ENCODE measurements around the gene CAPZA1. TPM values are rescaled to one million over a fixed set of nuclear protein-coding genes. Genes with fewer than 3 reads are reported as not detected.

Gene CAPZA1
- polyA plus RNA-seq, 1 of the 3 experiments (the other 2 are of a cell fraction) = 50.8 TPM

GRCh38 chr1:112603541-112603940 lies 16.1 kb upstream of the CAPZA1 start:
- ChIA-PET CTCF (interaction anchor here (2.5 kb wide), 1 partner anchor 11 kb away, joined by 7 read pairs; no protein-coding TSS in a partner anchor), POLR2A (no interaction called here)
- Histone ChIP-seq H3K27me3 (ENCODE audit: insufficient read depth) (no peaks in the 10 kb centered on the region), H3K9me2 (no peaks in the 10 kb centered on the region), H3K4me1 (ENCODE audit: control insufficient read depth in 1 of 2, insufficient read depth in 2 of 2, low read depth in 1 of 2, low read length in 1 of 2) (no peaks in the 10 kb centered on the region), H3K9me3 (no peaks in the 10 kb centered on the region), H3K9ac (no peak overlapping the region), H3K36me3 (replicated peaks in 1 of 2; ENCODE audit: control insufficient read depth in 1 of 2, insufficient read depth in 2 of 2, low read length in 1 of 2) (peaks cover 41 to 64% of the 10 kb centered on the region in 2 experiments), H4K20me1 (ENCODE audit: insufficient read depth) (no peaks in the 10 kb centered on the region), H3K79me2 (ENCODE audit: insufficient read depth) (no peaks in the 10 kb centered on the region), H2AFZ (ENCODE audit: low read depth) (no peak overlapping the region), H3K27ac (ENCODE audit: low read depth in 2 of 2, low read length in 1 of 2) (no peak overlapping the region), H3K4me3 (ENCODE audit: low read depth in 2 of 2, low read length in 1 of 2) (no peak overlapping the region), H3K4me2 (no peak overlapping the region), H3F3A (replicated peaks; ENCODE audit: insufficient read depth) (no peaks in the 10 kb centered on the region)
- 100% methylated on average over 1 of the region's 1 CpG for WGBS (ENCODE audit: low lambda C conversion rate)
- DNase-seq = no peak
- TF ChIP-seq USF1 (IDR thresholded peaks at IDR 0.05; ENCODE audit: borderline replicate concordance, low read depth) (no peak), IRF3 (IDR thresholded peaks at IDR 0.05; ENCODE audit: low read depth, low read length) (no peak), GABPA (IDR thresholded peaks at IDR 0.05; ENCODE audit: low read depth) (no peak), GATA2 (CRISPR knock-in tag; IDR thresholded peaks at IDR 0.05) (no peak), SIN3A (IDR thresholded peaks at IDR 0.05; ENCODE audit: borderline replicate concordance, low read depth, low read length) (no peak)

GRCh38 chr1:112605633-112606327 lies 13.9 kb upstream of the CAPZA1 start:
- Histone ChIP-seq H3K36me3 (replicated peaks in 1 of 2; ENCODE audit: control insufficient read depth in 1 of 2, insufficient read depth in 2 of 2, low read length in 1 of 2) (peaks cover 46 to 71% of the 10 kb centered on the region in 2 experiments), H3K27me3 (ENCODE audit: insufficient read depth) (no peaks in the 10 kb centered on the region), H3K4me3 (ENCODE audit: low read depth in 2 of 2, low read length in 1 of 2) (no peak overlapping the region), H4K20me1 (ENCODE audit: insufficient read depth) (no peaks in the 10 kb centered on the region), H3F3A (replicated peaks; ENCODE audit: insufficient read depth) (no peaks in the 10 kb centered on the region), H3K9me2 (no peaks in the 10 kb centered on the region), H3K4me1 (ENCODE audit: control insufficient read depth in 1 of 2, insufficient read depth in 2 of 2, low read depth in 1 of 2, low read length in 1 of 2) (no peaks in the 10 kb centered on the region), H2AFZ (ENCODE audit: low read depth) (no peak overlapping the region), H3K9me3 (no peaks in the 10 kb centered on the region), H3K27ac (ENCODE audit: low read depth in 2 of 2, low read length in 1 of 2) (no peak overlapping the region), H3K9ac (no peak overlapping the region), H3K4me2 (no peak overlapping the region), H3K79me2 (ENCODE audit: insufficient read depth) (peaks cover 12% of the 10 kb centered on the region)
- TF ChIP-seq POLR2AphosphoS5 (IDR thresholded peaks at IDR 0.05; ENCODE audit: low read depth, low read length) = no peak
- no peak for TF ChIP-seq EP300 (IDR thresholded peaks at IDR 0.05; ENCODE audit: borderline replicate concordance in 1 of 2, low read depth in 1 of 2, low read length in 1 of 2)
- no peak for TF ChIP-seq MEF2A (IDR thresholded peaks at IDR 0.05; ENCODE audit: borderline replicate concordance, low read depth)
- TF ChIP-seq SMC3 (IDR thresholded peaks at IDR 0.05; ENCODE audit: low read depth, low read length) = no peak
- ChIA-PET POLR2A (no interaction called here), CTCF (interaction anchor here (0.7 kb wide), 1 partner anchor 199 kb away, joined by 3 read pairs; no protein-coding TSS in a partner anchor)
- no peak for DNase-seq
- 96% methylated on average over 4 of the region's 4 CpGs for WGBS (ENCODE audit: low lambda C conversion rate)

Measured in SK-N-SH (cell line).